GM19467 (cell line): ENCODE measurements around the gene IMP3.
"Not testable (repeated sequence)": the region's sequence is repeated elsewhere in the genome, so short reads cannot be mapped to it uniquely, and the experiment has no call there.

Experiments used
- ATAC-seq: cut with Tn5 transposase; IDR thresholded peaks from one replicate; pipeline ENCODE4 v1.9.1; 2021; ENCODE audit warnings: mild to moderate bottlenecking, moderate library complexity; ENCODE audit not compliant: unreplicated experiment

Gene IMP3, protein sequence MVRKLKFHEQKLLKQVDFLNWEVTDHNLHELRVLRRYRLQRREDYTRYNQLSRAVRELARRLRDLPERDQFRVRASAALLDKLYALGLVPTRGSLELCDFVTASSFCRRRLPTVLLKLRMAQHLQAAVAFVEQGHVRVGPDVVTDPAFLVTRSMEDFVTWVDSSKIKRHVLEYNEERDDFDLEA

DNA sequence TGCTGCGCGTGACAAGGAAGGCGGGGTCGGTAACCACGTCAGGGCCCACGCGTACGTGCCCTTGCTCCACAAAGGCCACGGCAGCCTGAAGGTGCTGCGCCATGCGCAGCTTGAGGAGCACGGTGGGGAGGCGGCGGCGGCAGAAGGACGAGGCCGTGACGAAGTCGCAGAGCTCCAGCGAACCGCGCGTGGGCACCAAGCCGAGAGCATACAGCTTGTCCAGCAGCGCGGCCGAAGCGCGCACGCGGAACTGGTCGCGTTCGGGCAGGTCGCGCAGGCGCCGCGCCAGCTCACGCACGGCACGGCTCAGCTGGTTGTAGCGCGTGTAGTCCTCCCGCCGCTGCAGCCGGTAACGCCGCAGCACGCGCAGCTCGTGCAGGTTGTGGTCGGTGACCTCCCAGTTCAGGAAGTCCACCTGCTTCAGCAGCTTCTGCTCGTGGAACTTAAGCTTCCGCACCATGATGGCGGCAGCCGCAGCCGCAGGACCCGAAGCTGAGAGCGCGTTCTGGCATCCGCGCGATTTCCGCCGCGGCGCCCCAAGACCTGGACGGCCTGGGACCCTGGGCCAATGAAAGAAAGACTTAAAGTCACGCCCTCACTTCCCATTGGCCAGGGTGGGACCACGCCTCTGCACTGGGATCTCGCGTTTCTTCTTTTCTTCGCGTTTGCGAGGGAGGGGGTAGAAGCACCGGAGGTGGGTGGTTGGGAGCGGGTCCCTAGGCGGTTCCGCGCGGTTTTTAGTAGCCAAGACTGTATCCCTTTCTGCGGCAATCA, at the start of gene IMP3:
TSS of gene IMP3 (minus strand) at position 516 of the 774 bp plus-strand sequence. CDS start at position 460, 56 bp downstream.
- peak; percentile 84 for ATAC-seq

DNA sequence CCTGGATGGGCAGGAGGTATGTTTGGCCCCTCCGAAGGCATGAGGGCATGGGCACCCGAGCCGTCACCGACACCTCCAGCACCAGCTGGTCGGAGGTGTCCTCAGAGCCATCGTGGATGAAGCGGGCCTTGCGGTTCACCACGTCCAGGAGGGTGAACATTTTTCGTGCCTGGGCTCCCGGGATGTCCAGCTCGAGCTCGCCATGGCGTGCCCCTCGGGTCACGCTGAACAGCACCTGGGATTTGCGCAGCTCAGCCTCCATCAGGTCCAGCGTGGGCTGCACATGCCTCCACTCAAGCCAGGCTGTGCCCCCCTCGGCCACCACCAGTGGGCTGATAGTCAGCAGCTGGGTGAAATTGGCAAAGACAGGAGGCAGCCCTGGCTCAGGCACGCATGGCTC, 49.4 kb upstream of the IMP3 start:
- ATAC-seq, result not testable (repeated sequence)

DNA sequence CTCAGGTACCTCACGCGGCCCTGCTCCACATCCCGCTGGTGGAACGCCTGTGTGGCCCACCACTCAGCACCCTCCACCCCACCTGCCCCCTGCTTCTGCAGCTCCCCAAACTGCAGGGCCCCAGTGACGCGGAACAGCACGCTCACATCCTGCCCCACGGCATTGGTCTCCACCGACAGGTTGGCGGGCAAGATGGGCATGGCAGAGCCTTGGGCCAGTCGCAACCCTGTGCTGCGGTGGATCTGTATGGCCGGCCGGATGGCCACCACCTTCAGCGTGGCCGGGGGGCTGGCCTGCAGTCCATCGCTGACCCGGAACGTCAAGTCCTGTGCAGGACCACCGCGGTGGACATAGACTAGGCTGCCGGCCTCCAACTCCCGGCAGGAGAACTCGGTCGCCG, 48.8 kb upstream of the IMP3 start:
- no peak for ATAC-seq

DNA sequence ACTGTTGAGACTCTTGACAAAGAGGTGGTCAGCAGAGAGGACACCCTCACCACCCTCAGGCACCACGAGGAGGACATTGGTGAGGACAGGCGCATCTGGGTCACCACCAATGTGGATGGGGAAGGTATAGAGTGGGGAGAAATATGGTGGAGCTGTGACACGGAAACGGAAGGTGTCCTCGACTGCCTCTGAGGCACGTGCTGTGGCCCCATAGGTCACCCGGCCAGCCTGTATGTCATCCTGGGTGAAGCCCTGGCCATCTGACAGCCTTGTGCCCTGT, 48.2 kb upstream of the IMP3 start:
- no peak for ATAC-seq

DNA sequence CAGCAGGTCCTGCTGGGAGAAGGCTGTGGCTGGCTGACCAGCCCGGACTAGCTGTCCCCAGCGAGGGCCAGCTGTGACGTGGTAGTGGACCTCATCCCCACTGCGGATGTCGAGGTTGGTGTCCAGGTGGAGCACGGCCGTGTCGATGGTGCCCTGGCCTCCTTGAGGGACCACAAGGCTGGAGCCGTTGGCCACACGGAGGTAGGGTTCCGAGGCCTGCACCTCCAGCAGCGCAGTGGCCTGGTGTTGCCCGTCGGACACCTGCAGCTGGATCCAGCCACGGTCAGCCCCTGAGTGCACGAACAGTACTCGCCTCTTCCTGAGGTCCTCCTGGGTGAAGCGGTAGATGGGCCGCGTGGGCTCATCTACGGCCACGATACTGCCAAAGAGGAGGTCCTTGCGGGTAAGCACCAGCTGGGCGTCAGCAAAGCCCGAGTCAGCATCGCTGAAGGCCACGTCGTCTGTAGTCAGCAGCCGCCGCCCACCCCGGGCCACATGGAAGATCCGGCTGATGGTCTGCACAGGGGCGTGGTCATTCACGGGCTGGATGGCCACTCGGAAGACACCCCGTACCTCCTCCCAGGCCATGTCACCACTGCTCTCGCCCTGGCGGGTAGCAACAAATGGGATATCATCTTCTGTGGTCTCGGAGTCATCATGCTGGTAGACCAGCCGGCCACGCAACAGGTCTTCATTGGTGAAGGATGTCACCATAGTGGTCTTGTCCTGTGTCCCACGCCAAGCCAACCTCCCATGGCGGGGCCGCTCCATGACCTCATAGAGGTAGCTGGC, 47.7 kb upstream of the IMP3 start:
- ATAC-seq, result no peak

DNA sequence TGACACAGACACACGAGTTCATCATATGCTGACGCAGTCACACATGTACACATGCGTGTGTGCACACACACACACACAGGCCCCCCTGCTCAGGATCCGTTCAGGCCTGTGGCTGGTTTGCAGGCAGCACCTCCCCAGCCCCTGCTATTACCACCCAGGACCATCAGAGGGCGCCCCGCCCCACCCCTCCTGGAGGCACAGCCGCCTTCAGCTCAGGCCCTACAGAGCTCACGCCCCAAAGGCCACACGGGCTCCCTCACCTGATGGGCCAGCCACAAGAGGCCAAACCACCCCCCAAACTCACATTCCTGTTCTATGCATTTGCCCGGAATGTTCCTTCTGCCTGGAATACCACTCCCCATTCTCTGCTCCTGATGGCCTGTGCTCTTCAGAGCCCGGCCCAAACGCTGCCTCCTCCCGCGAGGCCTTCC, 46.2 kb upstream of the IMP3 start:
- peak; percentile 47 for ATAC-seq

DNA sequence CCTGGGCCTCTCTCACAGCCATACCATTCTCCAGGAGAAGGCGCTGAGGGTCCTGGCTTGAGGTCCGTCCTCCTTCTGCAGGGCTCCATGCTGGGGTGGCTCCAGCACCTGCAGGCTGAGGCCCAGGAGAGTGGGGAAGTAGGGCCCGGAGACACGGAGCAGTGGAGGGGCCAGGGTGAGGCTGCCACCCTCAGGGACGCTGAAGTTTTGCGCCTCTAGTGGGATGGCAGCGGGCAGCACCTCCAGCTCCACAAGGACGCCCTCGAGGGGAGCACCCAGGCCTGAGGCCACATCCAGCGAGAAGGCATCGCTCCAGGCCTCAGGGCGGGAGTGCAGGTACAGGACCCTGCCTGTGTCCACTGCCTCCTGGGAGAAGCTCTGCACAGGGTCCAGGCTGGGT, 45.2 kb upstream of the IMP3 start:
- no peak for ATAC-seq

DNA sequence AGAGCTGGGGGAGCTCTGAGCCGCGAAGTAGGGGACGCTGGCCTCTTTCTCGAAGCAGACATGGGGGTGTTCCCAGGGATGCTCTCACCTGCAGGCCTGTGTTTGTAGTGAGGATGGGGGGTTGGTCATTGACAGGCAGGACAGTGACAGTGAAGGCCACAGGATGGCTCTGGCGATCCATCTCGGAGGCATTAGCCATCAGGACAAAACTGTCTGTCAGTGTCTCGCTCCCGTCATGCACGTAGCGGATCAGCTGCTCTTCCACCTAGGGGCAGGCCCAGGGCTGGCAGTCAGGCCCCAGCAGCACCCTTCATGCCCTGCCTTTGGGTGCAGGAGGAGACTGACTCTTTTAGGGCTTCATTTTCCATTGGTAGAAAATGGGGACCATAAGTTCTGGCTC, 44.6 kb upstream of the IMP3 start:
- ATAC-seq, result no peak

DNA sequence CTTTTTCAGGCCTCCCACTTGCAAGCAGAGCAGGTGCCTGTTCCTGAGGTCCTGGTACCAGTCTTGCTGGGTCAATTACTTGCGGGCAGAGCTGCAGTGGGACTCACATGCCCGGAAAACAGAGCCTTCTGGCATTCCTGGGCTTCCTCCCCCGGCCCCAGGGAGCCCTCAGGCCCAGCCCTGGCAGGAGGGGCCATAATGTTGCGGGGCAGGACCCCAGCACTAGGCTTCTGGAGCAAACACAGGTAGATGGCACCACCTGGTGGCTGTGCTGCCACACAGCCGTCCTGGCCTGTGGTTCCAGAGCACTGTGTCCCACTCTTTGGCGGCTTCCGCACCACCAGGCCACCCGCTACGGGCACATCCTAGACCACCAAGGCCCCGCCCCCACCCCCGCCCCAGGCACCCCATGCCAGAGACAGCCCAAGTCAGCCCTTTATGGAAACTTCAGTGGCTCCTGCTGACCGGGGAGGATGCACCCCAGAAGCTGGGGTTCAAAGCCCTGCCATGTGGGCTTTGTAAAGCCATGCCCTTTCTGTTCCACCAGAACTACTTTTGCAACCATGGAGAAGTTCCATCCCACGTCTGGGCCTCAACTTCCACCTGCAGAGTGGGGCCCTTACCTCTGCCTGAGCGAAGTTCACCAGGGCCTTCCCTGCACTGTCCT, 43.8 kb upstream of the IMP3 start:
- not testable (repeated sequence) for ATAC-seq

DNA sequence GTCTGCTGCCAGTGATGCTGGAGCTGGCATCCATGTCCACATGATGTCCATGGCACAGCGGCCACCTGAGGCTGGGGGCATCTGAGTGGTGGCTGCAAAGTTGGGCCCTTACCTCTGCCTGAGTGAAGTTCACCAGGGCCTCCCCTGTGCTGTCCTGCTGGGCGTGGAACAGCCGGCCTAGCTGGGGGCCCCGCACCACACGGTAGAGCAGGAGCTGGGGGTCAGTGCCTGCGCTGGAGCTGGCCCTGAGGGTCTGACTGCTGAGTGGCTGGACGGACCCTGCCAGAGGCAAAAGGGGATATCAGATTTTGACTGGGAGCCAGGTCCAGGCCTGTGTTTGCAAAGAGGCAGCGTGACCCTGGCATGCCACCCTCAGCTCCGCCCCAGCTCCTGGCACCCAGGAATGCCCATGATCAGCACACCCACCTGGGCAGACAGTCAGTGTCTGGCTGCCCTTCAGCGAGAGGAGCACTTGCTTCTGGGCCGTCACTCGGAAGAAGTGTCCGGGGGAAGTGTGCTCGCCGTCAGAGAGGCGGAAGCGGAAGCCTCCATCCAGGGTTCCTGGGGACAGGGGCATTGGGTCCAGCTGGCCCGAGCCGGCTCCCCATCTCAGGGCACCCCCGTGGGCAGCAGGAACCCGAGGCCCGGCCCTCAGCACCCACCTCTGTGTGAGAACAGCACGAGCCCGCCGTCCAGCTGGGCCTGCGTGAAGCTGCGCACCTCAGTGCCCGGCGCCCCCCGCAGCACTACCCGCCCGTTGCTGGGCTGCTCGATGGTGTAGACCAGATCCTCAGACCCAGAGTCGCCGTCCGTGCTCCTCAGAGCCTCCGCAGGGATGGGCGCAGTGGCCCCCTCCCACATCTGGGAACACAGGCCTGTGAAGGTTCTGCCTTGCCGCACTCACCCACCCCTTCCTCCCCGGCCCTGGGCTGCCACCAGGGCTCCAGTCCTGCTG, 42.4 kb upstream of the IMP3 start:
- no peak for ATAC-seq

DNA sequence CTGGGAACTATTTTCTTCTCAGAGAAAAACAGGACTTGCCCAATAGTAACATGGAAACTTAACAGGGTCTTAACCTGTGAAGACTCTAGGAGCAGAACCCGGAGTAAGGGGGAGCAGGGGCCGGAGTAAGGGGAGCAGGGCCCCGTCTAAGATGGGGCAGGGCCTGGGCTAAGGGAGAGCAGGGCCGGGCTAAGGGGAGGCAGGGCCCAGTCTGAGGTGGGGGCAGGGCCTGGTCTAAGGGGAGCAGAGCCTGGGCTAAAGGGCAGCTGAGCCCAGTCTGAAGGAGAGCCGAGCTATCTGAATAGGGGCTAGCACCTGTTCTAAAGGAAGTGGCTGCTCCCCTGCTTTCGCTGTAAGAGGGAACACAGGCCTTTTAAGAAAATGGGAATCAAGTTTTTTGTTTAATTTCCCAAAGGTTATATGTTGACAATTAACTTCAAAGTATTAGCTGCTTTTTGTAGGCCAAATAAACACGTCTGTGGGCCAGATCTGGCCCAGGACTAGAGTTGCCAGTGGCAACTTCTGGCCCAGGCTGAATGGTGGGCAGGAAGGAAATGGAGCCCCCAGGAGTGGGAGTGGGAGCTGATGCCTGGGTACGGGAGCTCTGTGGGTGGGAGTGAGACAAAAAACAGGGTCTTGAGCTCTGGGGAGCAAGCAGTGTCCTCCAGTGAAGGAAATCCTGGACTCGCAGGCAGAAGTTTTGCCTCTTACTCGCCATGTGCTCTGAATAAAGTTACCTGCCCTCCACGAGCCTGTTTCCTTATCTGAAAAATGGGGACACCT, 40.2 kb upstream of the IMP3 start:
- no peak for ATAC-seq

DNA sequence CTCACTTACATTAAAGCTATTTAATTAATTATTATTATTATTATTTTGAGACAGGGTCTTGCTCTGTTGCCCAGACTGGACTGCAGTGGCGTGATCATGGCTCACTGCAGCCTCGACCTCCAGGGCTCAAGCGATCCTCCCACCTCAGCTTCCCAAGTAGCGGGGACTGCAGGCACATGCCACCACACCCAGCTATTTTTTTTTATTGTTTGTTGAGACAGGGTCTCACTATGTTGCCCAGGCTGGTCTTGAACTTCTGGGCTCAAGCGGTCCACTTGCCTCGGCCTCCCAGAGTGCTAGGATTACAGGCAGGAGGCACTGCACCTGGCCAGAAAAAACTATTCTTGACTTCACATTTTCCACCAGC, 38.3 kb upstream of the IMP3 start:
- not testable (repeated sequence) for ATAC-seq

DNA sequence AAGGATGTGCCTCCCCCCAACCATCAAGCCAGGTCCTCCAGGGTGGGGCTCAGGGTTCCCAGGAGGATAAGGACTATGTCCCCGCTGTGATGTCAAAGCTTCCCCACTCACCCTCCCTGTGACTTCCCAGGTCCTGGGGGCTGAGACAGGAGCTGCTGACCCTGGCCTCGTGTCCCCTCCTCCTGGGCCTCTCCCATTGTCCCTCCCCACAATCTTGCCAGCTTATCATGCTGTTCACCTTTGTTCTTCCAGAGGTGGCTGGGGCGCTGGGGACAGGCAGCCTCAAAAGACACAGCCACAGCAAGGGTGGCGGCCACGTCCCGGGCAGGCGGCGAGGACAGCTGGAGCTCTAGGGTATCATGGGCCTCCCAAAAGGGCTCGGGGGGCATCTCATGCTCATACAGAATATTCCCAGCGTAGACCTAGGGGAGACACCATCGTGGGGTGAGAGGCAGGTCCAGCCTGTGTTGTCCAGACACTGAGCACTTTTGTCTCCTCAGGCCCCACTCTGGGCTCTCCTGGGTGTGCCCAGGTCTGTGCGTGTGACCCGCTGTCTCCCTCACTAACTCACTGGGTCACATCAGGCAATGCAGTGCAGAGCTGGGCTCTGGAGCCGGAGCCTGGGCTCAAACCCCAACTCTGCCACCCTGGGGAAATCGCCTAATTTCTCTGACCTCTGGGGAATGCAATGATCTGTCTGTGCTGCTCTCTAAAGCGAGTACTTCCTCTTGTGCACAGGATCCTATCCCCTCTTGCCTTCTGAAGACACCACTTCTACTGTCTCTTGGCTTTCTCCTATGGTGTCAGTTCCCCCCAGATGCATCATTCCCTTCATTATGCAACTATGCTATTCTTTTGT, 37.7 kb upstream of the IMP3 start:
- ATAC-seq, result no peak

DNA sequence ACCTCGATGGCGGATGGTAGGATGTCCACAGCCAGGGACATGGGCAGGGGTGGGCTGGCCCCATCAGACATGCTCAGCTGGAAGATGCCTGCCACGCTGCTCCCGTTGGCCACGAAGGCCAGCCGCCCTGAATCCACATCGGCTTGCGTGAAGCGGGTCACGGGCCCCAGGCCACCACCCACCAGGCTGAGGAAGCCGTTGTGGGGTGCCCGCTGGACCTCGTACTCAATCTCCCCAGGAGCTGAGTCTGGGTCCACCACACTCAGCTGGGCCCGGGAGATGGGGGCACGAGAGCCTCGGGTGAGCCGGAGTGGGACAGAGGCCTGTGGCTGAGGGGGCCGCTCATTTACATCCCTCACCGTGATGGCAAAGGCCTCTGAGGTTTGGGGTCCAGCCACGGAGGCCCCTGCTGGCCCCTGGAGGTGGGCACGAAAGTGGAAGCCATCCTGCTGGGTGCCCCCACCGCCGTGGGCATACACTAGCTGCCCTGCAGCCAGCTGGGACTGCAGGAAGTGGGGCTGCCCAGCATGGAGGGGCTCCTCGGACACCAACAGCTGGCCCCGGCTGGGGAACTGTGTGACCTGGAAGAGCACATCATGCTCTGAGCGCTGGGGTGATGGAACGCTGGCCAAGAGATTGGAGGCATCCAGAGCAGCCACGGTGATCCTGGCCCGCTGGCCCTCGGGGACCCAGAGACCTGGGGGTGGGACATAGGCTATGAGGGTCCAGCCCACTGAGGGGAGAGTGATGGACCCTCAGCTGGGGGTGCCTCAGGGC, 36.9 kb upstream of the IMP3 start:
- ATAC-seq, result no peak

DNA sequence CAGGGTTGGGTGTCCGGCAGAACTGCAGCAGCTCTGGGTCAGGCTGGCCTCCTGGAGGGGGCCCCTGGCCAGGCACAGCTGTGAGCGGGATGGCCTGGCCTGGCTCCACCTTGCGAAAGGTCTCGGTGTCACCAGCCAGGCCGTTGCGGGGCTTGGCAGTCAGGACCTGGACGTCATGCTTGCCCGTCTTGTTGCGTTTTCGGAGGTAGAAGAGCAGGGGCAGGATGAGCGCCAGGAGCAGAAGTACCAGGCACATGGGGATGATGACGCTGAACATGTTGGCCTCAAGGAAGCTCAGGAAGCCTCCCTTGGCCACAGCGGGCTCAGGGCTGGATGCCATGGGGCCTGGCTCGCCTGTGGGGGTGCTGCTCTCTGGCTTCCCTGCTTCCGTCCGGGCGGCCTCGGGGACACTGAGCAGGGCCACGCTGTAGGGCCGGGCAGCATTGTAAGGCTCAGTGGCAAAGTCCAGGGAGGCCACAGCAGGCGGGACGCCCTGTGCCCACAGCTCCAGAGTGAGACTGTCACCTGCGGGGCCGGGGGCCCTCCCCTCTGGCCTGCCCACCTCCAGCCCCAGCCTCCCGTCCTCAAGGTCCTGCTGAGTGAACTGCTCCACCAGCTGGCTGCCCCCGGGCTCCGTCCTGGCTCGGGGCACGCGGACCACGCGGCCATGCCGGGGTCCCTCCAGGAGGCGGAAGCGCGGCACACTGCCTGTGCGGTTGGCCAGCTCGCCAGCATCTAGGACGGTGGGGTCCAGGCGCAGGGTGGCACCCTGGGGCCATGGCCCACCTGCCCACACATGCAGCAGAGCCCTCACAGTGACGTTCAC, 35.8 kb upstream of the IMP3 start:
- no peak for ATAC-seq

DNA sequence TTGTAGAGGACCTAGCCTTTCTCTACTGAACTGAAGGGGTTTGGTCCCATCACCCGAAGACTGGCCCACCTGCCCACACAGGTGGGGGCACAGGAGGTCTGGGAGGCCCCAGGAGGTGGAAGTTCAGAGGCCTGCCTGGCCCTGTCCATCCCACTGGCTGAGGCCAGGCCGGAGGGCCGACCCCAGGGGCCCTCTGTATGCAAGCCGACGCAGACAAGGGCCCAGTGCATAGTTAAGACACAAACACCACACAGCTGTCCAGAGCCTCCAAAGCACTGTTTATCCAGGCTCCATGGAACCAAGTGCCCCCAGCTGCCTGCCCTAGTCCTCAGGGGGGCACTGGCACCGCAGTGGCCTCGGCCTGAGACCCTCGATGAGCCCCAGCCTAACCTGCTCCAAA, 34.3 kb upstream of the IMP3 start:
- ATAC-seq, result no peak
